Sigmoid colon (tissue), 7 donors: ENCODE measurements around the gene TRAM2. TPM values are rescaled to one million over a fixed set of nuclear protein-coding genes. Genes with fewer than 3 reads are reported as not detected.

Source experiments
- DNase-seq: peaks from one replicate; pipeline ENCODE4 v3.0.0-alpha.2; 2019
- H3K27ac ChIP-seq, 4 donors: fragments of 200-600 bp; sonication (generic); one replicate each; pipeline ENCODE4 v1.5.1; 2016 to 2019; ENCODE audit warnings: mild to moderate bottlenecking in 1 of 4
- H3K27me3 ChIP-seq, 3 donors: fragments of 200-600 bp; sonication (generic); one replicate each; pipeline ENCODE4 v1.5.1; 2019; ENCODE audit warnings: mild to moderate bottlenecking in 1 of 3
- H3K36me3 ChIP-seq, 4 donors: fragments of 200-600 bp; sonication (generic); one replicate each; pipeline ENCODE4 v1.5.1; 2016 to 2019
- H3K4me1 ChIP-seq, 4 donors: fragments of 200-600 bp; sonication (generic); one replicate each; pipeline ENCODE4 v1.5.1; 2017 to 2019
- H3K4me3 ChIP-seq, 4 donors: fragments of 200-600 bp; sonication (generic); one replicate each; pipeline ENCODE4 v1.5.1; 2017 to 2019; ENCODE audit warnings: mild to moderate bottlenecking in 2 of 4, moderate library complexity in 1 of 4
- H3K9me3 ChIP-seq, 4 donors: fragments of 200-600 bp in 3 of 4; sonication (generic) in 3 of 4; one replicate each; pipeline versions ENCODE4 v1.5.1 to v1.6.1; 2013 to 2019
- EP300 ChIP-seq, 4 donors: sonication (generic); formaldehyde crosslinking; IDR thresholded peaks; one replicate each; pipeline ENCODE4 v1.6.1; 2017; ENCODE audit warnings: antibody characterized with exemption in 4 of 4
- POLR2A ChIP-seq, 2 donors: fragments of 450-650 bp; IDR thresholded peaks; one replicate each; pipeline ENCODE4 v1.6.1; 2016; ENCODE audit warnings: antibody characterized with exemption in 2 of 2, mild to moderate bottlenecking in 2 of 2, moderate library complexity in 2 of 2
- POLR2AphosphoS5 ChIP-seq, 4 donors: sonication (generic); formaldehyde crosslinking; IDR thresholded peaks; one replicate each; pipeline ENCODE4 v1.6.1; 2017; ENCODE audit warnings: antibody characterized with exemption in 4 of 4
- WGBS, 2 donors: extraction: QIAGEN DNeasy Blood & Tissue Kit; methylation state at CpG; one replicate each; pipeline ENCODE4 v1.1.7; 2013; 5-methylcytosine and 5-hydroxymethylcytosine counted together
- intact Hi-C: fragments of 100-400 bp; cut with DNase I; formaldehyde crosslinking; loops from one replicate; pipeline ENCODE4 v1.15.1; 2023
- polyA plus RNA-seq, 3 donors: library from polyadenylated mRNA; stranded (reverse); fragments of 200-250 nt; gene quantifications; one replicate each; pipeline ENCODE4 v1.2.3, GENCODE V29; 2013
- total RNA-seq, 4 donors: library from RNA; depleted of rRNA; stranded (reverse); fragments of >200 nt; gene quantifications; one replicate each; pipeline ENCODE4 v1.1.0, GENCODE V29; 2016
- TF ChIP-seq, protein P1 (sequence below), 4 experiments: fragments of 450-650 bp in 3 of 4; fragments of 200-600 bp in 1 of 4; IDR thresholded peaks; one replicate each; pipeline ENCODE4 v1.5.1; 2016 to 2019; ENCODE audit warnings: antibody characterized with exemption in 4 of 4, mild to moderate bottlenecking in 3 of 4, moderate library complexity in 2 of 4
- donor health status: healthy with polysubstance abuse.
- donor health status: Bipolar disorder and iron deficiency.
- donor health status: healthy.

TRAM2 gene
- total and polyA plus RNA-seq, 7 donors: 1.8 to 15.0 (median 10.7) TPM

DNA sequence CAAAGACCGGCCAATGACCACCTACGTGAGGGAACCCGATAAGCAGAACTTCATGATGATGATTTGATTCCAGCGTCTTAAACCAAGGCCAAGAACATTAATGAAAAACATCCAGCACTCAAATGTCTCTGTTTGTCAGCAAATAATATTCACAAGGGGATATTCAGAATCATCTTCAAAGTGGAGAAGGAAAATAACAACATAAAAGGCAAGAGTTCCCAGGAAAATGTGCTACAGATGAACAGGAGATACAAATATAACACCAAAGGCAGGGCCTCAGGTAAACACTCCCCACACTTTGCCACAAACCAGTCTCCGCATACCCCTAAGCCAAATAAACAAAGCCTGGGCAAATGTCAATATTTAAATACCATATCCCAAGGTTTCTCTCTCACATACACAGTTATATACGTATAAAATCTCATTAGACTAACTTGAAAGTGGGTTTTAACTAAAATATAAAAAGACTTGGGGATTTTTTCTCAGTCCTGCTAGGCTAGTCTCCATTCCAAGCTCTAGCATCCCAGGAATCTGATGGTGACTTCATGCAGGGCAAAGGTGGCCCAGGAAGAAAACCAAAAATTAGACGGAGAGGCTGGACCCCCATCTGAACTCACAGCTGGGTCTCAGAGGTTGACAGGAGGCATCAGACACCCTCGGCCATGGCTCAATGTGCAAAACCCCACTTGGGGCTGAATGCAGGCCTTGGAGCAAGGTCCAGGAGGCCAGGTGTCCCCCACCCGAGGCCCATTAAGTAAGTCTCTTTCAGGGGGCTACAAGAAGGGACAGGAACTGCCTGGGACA is 32.1 kb downstream of the TRAM2 start:
- intact Hi-C loops: loop anchor here (5.0 kb wide), 1 partner anchor 32 kb away; the partner anchor contains the start of gene TRAM2
- Histone ChIP-seq H3K27me3 (no peaks in the 10 kb centered on the region), H3K9me3 (no peaks in the 10 kb centered on the region), H3K27ac (peak overlapping the region; percentile 8 to 56 (median 36)), H3K4me1 (peaks cover 0 to 85% (median 78%) of the 10 kb centered on the region in 4 donors), H3K36me3 (no peaks in the 10 kb centered on the region), H3K4me3 (no peak overlapping the region)
- no peak for DNase-seq
- 74 to 84% methylated on average over 9 of the region's 9 CpGs for WGBS, 2 donors
- no peak for TF ChIP-seq POLR2AphosphoS5 (IDR thresholded peaks at IDR 0.05)
- TF ChIP-seq, protein P1, sequence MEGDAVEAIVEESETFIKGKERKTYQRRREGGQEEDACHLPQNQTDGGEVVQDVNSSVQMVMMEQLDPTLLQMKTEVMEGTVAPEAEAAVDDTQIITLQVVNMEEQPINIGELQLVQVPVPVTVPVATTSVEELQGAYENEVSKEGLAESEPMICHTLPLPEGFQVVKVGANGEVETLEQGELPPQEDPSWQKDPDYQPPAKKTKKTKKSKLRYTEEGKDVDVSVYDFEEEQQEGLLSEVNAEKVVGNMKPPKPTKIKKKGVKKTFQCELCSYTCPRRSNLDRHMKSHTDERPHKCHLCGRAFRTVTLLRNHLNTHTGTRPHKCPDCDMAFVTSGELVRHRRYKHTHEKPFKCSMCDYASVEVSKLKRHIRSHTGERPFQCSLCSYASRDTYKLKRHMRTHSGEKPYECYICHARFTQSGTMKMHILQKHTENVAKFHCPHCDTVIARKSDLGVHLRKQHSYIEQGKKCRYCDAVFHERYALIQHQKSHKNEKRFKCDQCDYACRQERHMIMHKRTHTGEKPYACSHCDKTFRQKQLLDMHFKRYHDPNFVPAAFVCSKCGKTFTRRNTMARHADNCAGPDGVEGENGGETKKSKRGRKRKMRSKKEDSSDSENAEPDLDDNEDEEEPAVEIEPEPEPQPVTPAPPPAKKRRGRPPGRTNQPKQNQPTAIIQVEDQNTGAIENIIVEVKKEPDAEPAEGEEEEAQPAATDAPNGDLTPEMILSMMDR (IDR thresholded peaks at IDR 0.05): no peak
- TF ChIP-seq POLR2A (IDR thresholded peaks at IDR 0.05): no peak
- TF ChIP-seq EP300 (IDR thresholded peaks at IDR 0.05): no peak

DNA sequence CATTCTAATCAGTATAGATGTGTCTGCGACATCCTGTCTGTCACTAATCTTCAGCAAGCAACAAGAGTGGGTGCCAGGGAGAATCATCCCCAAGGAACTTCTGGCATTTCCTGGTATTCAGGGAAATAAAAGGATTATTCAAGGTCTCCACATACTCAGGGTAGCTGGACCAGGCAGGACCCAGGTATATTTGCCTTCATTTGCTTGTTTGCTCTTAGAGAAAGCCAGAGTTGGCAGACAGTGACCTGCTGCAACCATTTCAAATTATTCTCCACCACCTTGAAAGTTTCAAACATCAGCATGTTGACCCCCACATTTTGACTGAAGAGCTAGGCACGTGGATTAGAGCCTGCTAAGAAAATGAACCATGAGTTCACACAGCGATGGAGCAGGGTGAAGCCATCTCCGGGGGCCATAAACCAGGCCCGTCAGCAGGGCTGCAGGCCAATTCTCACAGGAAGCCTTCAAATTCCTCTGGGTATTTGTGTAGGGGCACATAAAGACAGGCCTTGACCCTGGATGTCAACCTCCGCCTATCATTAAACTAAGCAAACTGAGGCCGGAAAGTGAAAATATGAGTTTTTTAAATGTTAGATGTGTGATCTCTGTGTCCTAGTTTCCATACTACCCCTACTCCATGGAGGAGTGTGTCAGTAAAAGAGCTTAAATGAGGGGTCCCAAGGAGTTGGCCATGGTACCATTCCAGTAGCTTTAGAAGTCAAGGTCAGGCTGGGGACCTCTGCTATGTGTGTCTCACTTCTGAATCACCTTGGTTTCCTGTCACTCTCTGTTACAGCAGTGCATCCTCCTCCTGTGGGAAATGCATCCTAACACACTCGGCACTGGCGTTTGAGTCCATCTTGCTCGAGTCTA is 32.9 kb downstream of the TRAM2 start:
- no peak for TF ChIP-seq EP300 (IDR thresholded peaks at IDR 0.05)
- TF ChIP-seq POLR2AphosphoS5 (IDR thresholded peaks at IDR 0.05): no peak
- TF ChIP-seq POLR2A (IDR thresholded peaks at IDR 0.05): no peak
- TF ChIP-seq, protein P1 (IDR thresholded peaks at IDR 0.05): no peak
- H3K9me3 ChIP-seq: no peaks in the 10 kb centered on the region
- H3K27me3 ChIP-seq: no peaks in the 10 kb centered on the region
- intact Hi-C loops: loop anchor here (5.0 kb wide), 1 partner anchor 33 kb away; the partner anchor contains the start of gene TRAM2
- WGBS, 2 donors: 56 to 71% methylated on average over 10 of the region's 10 CpGs
- peaks cover 0 to 94% (median 84%) of the 10 kb centered on the region in 4 donors for H3K4me1 ChIP-seq
- DNase-seq: no peak
- H3K36me3 ChIP-seq: no peaks in the 10 kb centered on the region
- no peak overlapping the region for H3K4me3 ChIP-seq
- peak overlapping the region; percentile 17 to 58 (median 54) for H3K27ac ChIP-seq

DNA sequence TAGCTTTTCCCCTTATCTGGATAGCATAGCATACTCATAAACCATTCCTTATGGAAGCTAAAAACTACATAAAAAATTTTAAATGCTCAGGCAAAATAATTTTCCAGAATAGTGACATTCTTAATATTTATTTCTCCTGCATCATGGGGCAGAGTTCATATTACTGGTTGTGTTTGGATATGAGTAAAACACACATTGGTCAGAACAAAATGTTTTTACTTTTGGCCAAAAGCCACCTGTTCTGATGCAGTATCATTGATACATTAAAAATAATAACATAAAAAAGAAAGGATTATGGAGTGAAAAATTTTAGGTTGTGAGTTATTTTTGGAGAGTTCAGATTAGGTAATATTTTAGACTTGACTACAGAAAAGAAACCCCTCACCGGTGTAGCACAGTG is 33.6 kb downstream of the TRAM2 start:
- no peaks in the 10 kb centered on the region for H3K27me3 ChIP-seq
- H3K27ac ChIP-seq: peak overlapping the region in 3 of 4 donors; percentile 17 to 58 (median 56)
- TF ChIP-seq POLR2A (IDR thresholded peaks at IDR 0.05) (no peak), EP300 (IDR thresholded peaks at IDR 0.05) (no peak), POLR2AphosphoS5 (IDR thresholded peaks at IDR 0.05) (no peak)
- TF ChIP-seq, protein P1 (IDR thresholded peaks at IDR 0.05): no peak
- no peak overlapping the region for H3K4me3 ChIP-seq
- DNase-seq: no peak
- no peaks in the 10 kb centered on the region for H3K9me3 ChIP-seq
- H3K4me1 ChIP-seq: peaks cover 0 to 96% (median 87%) of the 10 kb centered on the region in 4 donors
- intact Hi-C loops: loop anchor here (5.0 kb wide), 1 partner anchor 34 kb away; the partner anchor contains the start of gene TRAM2
- no peaks in the 10 kb centered on the region for H3K36me3 ChIP-seq
- 83 to 91% methylated on average over 1 of the region's 1 CpG for WGBS, 2 donors

DNA sequence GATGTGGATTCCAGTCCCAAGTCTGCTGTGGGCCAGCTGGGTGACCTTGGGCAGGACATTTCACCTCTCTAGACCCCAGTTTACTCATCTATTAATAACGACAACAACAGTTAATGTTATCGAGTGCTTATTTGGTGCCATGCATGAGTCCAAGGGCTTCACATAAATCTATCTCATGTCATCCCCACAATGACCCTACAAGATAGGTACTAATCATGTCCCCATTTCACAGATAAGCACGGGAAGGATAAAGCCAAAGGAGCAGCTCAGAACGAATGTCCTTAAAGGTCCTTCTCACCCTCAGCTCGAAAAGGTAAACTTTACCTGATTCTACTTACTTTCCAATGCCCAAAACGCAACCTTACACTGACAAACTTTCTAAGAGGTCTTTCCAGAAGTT is 35.7 kb downstream of the TRAM2 start:
- Histone ChIP-seq H3K4me3 (no peak overlapping the region), H3K4me1 (peaks cover 0 to 96% (median 86%) of the 10 kb centered on the region in 4 donors), H3K9me3 (no peaks in the 10 kb centered on the region), H3K36me3 (no peaks in the 10 kb centered on the region), H3K27me3 (no peaks in the 10 kb centered on the region), H3K27ac (peak overlapping the region; percentile 49 to 64 (median 61))
- no peak for DNase-seq
- 93% methylated on average over 6 of the region's 6 CpGs for WGBS, 2 donors
- TF ChIP-seq POLR2AphosphoS5 (IDR thresholded peaks at IDR 0.05) (no peak), EP300 (IDR thresholded peaks at IDR 0.05) (no peak), POLR2A (IDR thresholded peaks at IDR 0.05) (no peak)
- TF ChIP-seq, protein P1 (IDR thresholded peaks at IDR 0.05): no peak
- intact Hi-C loops: loop anchor here (5.0 kb wide), 1 partner anchor 36 kb away; the partner anchor contains the start of gene TRAM2
